PC-3 (cell line): Measurements from ENCODE around the gene WDR47. TPM values are rescaled to one million over a fixed set of nuclear protein-coding genes. Genes with fewer than 3 reads are reported as not detected.
"Not testable (repeated sequence)": the region's sequence is repeated elsewhere in the genome, so short reads cannot be mapped to it uniquely, and the experiment has no call there.

ENCODE experiments used
- ATAC-seq: fragments of 200-7000 bp; cut with Tn5 transposase; 2 replicates; pipeline ENCODE4 v1.9.1; 2020; ENCODE audit warnings: mild to moderate bottlenecking, moderate library complexity
- BruUV-seq: library from RNA; stranded (reverse); fragments of 400-500 nt; replicated peaks from 2 replicates; lab custom pipeline; 2021; lab: Mats Ljungman, UMichigan
- CTCF ChIA-PET: fragments of 300-600 bp; sonication (Branson Sonifier 250); formaldehyde crosslinking; loops from one replicate; lab custom pipeline; 2022; ENCODE audit warnings: antibody characterized with exemption; lab: Charles Lee
- POLR2A ChIA-PET: fragments of 300-600 bp; sonication (Branson Sonifier 250); formaldehyde crosslinking; loops from one replicate; lab custom pipeline; 2022; ENCODE audit warnings: antibody characterized with exemption; ENCODE audit not compliant: unreplicated experiment; lab: Charles Lee
- DNase-seq: peaks from one replicate; pipeline ENCODE4 v3.0.0-alpha.2; 2015
- H2AFZ ChIP-seq: fragments of 300-600 bp; sonication (generic); 2 replicates; pipeline ENCODE4 v1.6.0; 2016; ENCODE audit warnings: antibody characterized with exemption, low read length
- H3F3A ChIP-seq: fragments of 300-600 bp; sonication (generic); one replicate; pipeline ENCODE4 v1.6.0; 2017; ENCODE audit warnings: antibody characterized with exemption, low read length, control low read depth, mild to moderate bottlenecking; ENCODE audit not compliant: unreplicated experiment
- H3K27ac ChIP-seq: fragments of 300-600 bp; sonication (generic); 2 replicates; pipeline ENCODE4 v1.5.1; 2016; ENCODE audit warnings: mild to moderate bottlenecking, low read length
- H3K27me3 ChIP-seq: fragments of 300-600 bp; sonication (generic); 2 replicates; pipeline ENCODE4 v1.6.1; 2016; ENCODE audit warnings: low read length, mixed read lengths
- H3K36me3 ChIP-seq: fragments of 300-600 bp; sonication (generic); 2 replicates; pipeline ENCODE4 v1.6.1; 2016; ENCODE audit warnings: low read depth, mixed run types, low read length, mixed read lengths
- H3K4me1 ChIP-seq: fragments of 300-600 bp; sonication (generic); 2 replicates; pipeline ENCODE4 v1.5.1; 2016; ENCODE audit warnings: low read length; ENCODE audit not compliant: insufficient read depth
- H3K4me2 ChIP-seq: fragments of 300-600 bp; sonication (generic); 2 replicates; pipeline ENCODE4 v1.6.0; 2016; ENCODE audit warnings: low read length
- H3K4me3 ChIP-seq: fragments of 300-600 bp; sonication (generic); 2 replicates; pipeline ENCODE4 v1.5.1; 2016; ENCODE audit warnings: mild to moderate bottlenecking, low read length, mixed read lengths
- H3K79me2 ChIP-seq: fragments of 300-600 bp; sonication (generic); 2 replicates; pipeline ENCODE4 v1.6.1; 2017; ENCODE audit warnings: low read length, mixed read lengths
- H3K9ac ChIP-seq: fragments of 300-600 bp; sonication (generic); 2 replicates; pipeline ENCODE4 v1.6.0; 2016; ENCODE audit warnings: mild to moderate bottlenecking, low read length
- H3K9me2 ChIP-seq: fragments of 300-600 bp; sonication (generic); replicated peaks from 2 replicates; pipeline ENCODE4 v1.6.1; 2016; ENCODE audit warnings: mixed run types, low read length, mixed read lengths
- H3K9me3 ChIP-seq: fragments of 300-600 bp; sonication (generic); 2 replicates; pipeline ENCODE4 v1.6.1; 2016; ENCODE audit warnings: low read length, mixed read lengths
- H4K20me1 ChIP-seq: fragments of 300-600 bp; sonication (generic); 2 replicates; pipeline ENCODE4 v1.6.1; 2016; ENCODE audit warnings: low read length, mixed read lengths
- CTCF ChIP-seq: fragments of 300-600 bp; sonication (generic); conservative IDR thresholded peaks from 2 replicates; pipeline ENCODE4 v1.5.1; 2017; ENCODE audit warnings: antibody characterized with exemption, low read depth, mild to moderate bottlenecking, low read length
- EZH2 ChIP-seq: fragments of 300-600 bp; sonication (generic); IDR thresholded peaks from one replicate; pipeline ENCODE4 v1.6.1; 2017; ENCODE audit warnings: antibody characterized with exemption, mild to moderate bottlenecking, low read length; ENCODE audit not compliant: unreplicated experiment
- EZH2phosphoT487 ChIP-seq: fragments of 300-600 bp; sonication (generic); IDR thresholded peaks from 2 replicates; pipeline ENCODE4 v1.6.1; 2018; ENCODE audit warnings: mild to moderate bottlenecking, antibody characterized with exemption, low read length, borderline replicate concordance
- intact Hi-C: fragments of 100-400 bp; cut with micrococcal nuclease; formaldehyde crosslinking; loops from 2 replicates; pipeline ENCODE4 v1.9.0; 2023
- total RNA-seq: library from RNA; depleted of rRNA; stranded (reverse); fragments of >200 nt; gene quantifications from 2 replicates; pipeline ENCODE4 v1.2.3, GENCODE V29; 2014

WDR47 gene
- total RNA-seq, 1 experiment from 2014 or later, result 7.7 TPM

GRCh38 chr1:108947871-108948525 is 93.9 kb downstream of the WDR47 start:
- intact Hi-C loops, result no loop called here
- H4K20me1 ChIP-seq, result no peaks in the 10 kb centered on the region
- CTCF ChIA-PET, result no interaction called here
- no peak for TF ChIP-seq EZH2phosphoT487
- no peak overlapping the region for H3K4me3 ChIP-seq
- H3K79me2 ChIP-seq, result peaks cover 45% of the 10 kb centered on the region
- DNase-seq, result no peak
- no peak overlapping the region for H2AFZ ChIP-seq
- no peaks in the 10 kb centered on the region for H3K9me3 ChIP-seq
- no peaks in the 10 kb centered on the region for H3K4me1 ChIP-seq
- H3K27me3 ChIP-seq, result no peaks in the 10 kb centered on the region
- ATAC-seq, result no peak
- H3K4me2 ChIP-seq, result no peak overlapping the region
- H3K27ac ChIP-seq, result no peak overlapping the region
- BruUV-seq, result no TSS peak
- POLR2A ChIA-PET, result interaction anchor here (0.6 kb wide), 1 partner anchor 26 kb away, joined by 3 read pairs; no protein-coding TSS in a partner anchor
- H3K9me2 ChIP-seq, result no peaks in the 10 kb centered on the region
- no peaks in the 10 kb centered on the region for H3F3A ChIP-seq
- H3K9ac ChIP-seq, result no peak overlapping the region
- peaks cover 28% of the 10 kb centered on the region for H3K36me3 ChIP-seq

GRCh38 chr1:108936170-108936569 is 105.7 kb downstream of the WDR47 start:
- no peaks in the 10 kb centered on the region for H3K9me2 ChIP-seq
- no peaks in the 10 kb centered on the region for H4K20me1 ChIP-seq
- POLR2A ChIA-PET, result no interaction called here
- no peaks in the 10 kb centered on the region for H3K4me1 ChIP-seq
- no peaks in the 10 kb centered on the region for H3K9me3 ChIP-seq
- no peak overlapping the region for H2AFZ ChIP-seq
- H3F3A ChIP-seq, result no peaks in the 10 kb centered on the region
- TF ChIP-seq EZH2 (no peak), CTCF (no peak), EZH2phosphoT487 (no peak)
- no peak overlapping the region for H3K9ac ChIP-seq
- intact Hi-C loops, result no loop called here
- no peak overlapping the region for H3K4me3 ChIP-seq
- H3K27me3 ChIP-seq, result no peaks in the 10 kb centered on the region
- CTCF ChIA-PET, result no interaction called here
- ATAC-seq (no peak), DNase-seq (no peak)
- no TSS peak for BruUV-seq
- H3K27ac ChIP-seq, result no peak overlapping the region
- H3K36me3 ChIP-seq, result peaks cover 53% of the 10 kb centered on the region
- H3K79me2 ChIP-seq, result no peaks in the 10 kb centered on the region
- H3K4me2 ChIP-seq, result no peak overlapping the region

GRCh38 chr1:108933944-108934343 is 108.0 kb downstream of the WDR47 start:
- POLR2A ChIA-PET, result no interaction called here
- Histone ChIP-seq H4K20me1 (no peaks in the 10 kb centered on the region), H3K4me3 (no peak overlapping the region), H3K4me1 (no peaks in the 10 kb centered on the region), H3K27me3 (no peaks in the 10 kb centered on the region), H3F3A (no peaks in the 10 kb centered on the region), H3K9ac (no peak overlapping the region), H3K27ac (no peak overlapping the region), H3K4me2 (no peak overlapping the region), H3K9me3 (no peaks in the 10 kb centered on the region), H3K79me2 (no peaks in the 10 kb centered on the region), H3K36me3 (peaks cover 63% of the 10 kb centered on the region), H2AFZ (no peak overlapping the region), H3K9me2 (no peaks in the 10 kb centered on the region)
- intact Hi-C loops, result no loop called here
- DNase-seq (no peak), ATAC-seq (no peak)
- TF ChIP-seq CTCF, result no peak
- no peak for TF ChIP-seq EZH2
- TF ChIP-seq EZH2phosphoT487, result no peak
- CTCF ChIA-PET, result no interaction called here
- BruUV-seq, result no TSS peak

- H3K4me3 ChIP-seq, H3K27ac ChIP-seq, H3F3A ChIP-seq, H3K4me1 ChIP-seq, H3K9me2 ChIP-seq, intact Hi-C loops, H3K27me3 ChIP-seq, H3K79me2 ChIP-seq, H3K9ac ChIP-seq, H3K4me2 ChIP-seq, CTCF ChIA-PET, BruUV-seq, POLR2A ChIA-PET, ATAC-seq, H3K9me3 ChIP-seq, H4K20me1 ChIP-seq, DNase-seq, H2AFZ ChIP-seq: not testable (repeated sequence)
- H3K36me3 ChIP-seq, result peaks cover 69% of the 10 kb centered on the region
These were observed 114.3 kb downstream of the WDR47 start for GRCh38 chr1:108927565-108927964.
